Fibroblast of lung (primary cell): ENCODE results near the gene GALP. TPM values are rescaled to one million over a fixed set of nuclear protein-coding genes. Genes with fewer than 3 reads are reported as not detected.
"Not testable (repeated sequence)": the region's sequence is repeated elsewhere in the genome, so short reads cannot be mapped to it uniquely, and the experiment has no call there.

Source experiments
- DNase-seq, 2 donors: peaks; one replicate each; pipeline versions ENCODE4 v3.0.0 to v3.0.0-alpha.2; 2010; ENCODE audit warnings: low read depth in 2 of 2
- H2AFZ ChIP-seq: 2 replicates; pipeline ENCODE4 v1.5.1; 2012; ENCODE audit warnings: low read length, control low read depth, inconsistent platforms
- H3K27ac ChIP-seq: 2 replicates; pipeline ENCODE4 v1.5.1; 2011; ENCODE audit warnings: low read length, control low read depth; ENCODE audit not compliant: insufficient read depth
- H3K27me3 ChIP-seq: 2 replicates; pipeline ENCODE4 v1.5.1; 2011; ENCODE audit warnings: mild to moderate bottlenecking, low read length; ENCODE audit not compliant: control insufficient read depth, insufficient read depth
- H3K36me3 ChIP-seq: 2 replicates; pipeline ENCODE4 v1.5.1; 2011; ENCODE audit warnings: low read length; ENCODE audit not compliant: control insufficient read depth, insufficient read depth
- H3K4me1 ChIP-seq: 2 replicates; pipeline ENCODE4 v1.5.1; 2011; ENCODE audit warnings: low read length; ENCODE audit not compliant: control insufficient read depth, insufficient read depth; ENCODE audit errors: extremely low read depth
- H3K4me2 ChIP-seq: 2 replicates; pipeline ENCODE4 v1.5.1; 2011; ENCODE audit warnings: low read length, control low read depth; ENCODE audit not compliant: insufficient read depth; ENCODE audit errors: extremely low read depth
- H3K4me3 ChIP-seq, 4 experiments: fragments of 200-600 bp in 1 of 4; sonication (generic) in 1 of 4; replicated peaks in 1 of 4; 2 replicates each; pipeline ENCODE4 v1.5.1; 2011 to 2016; ENCODE audit warnings: low read length in 4 of 4, low read depth in 3 of 4, mild to moderate bottlenecking in 3 of 4, control low read depth in 2 of 4, inconsistent platforms in 1 of 4, mixed read lengths in 1 of 4; ENCODE audit not compliant: insufficient read depth in 1 of 4; ENCODE audit errors: control extremely low read depth in 1 of 4
- H3K79me2 ChIP-seq: 2 replicates; pipeline ENCODE4 v1.5.1; 2012; ENCODE audit warnings: mild to moderate bottlenecking, low read length, inconsistent platforms; ENCODE audit not compliant: control insufficient read depth, insufficient read depth
- H3K9ac ChIP-seq: 2 replicates; pipeline ENCODE4 v1.5.1; 2011; ENCODE audit warnings: mild to moderate bottlenecking, low read length, control low read depth; ENCODE audit not compliant: insufficient read depth
- H3K9me3 ChIP-seq: 2 replicates; pipeline ENCODE4 v1.5.1; 2012; ENCODE audit warnings: low read depth, low read length; ENCODE audit not compliant: control insufficient read depth, insufficient read depth
- H4K20me1 ChIP-seq: 2 replicates; pipeline ENCODE4 v1.5.1; 2011; ENCODE audit warnings: low read length; ENCODE audit not compliant: control insufficient read depth, insufficient read depth; ENCODE audit errors: extremely low read depth
- EZH2 ChIP-seq: IDR thresholded peaks from 2 replicates; pipeline ENCODE4 v1.5.1; 2012; ENCODE audit warnings: low read length, control low read depth, mild to moderate bottlenecking; ENCODE audit errors: missing control alignments
- polyA plus RNA-seq, 2 donors: library from polyadenylated mRNA; depleted of rRNA in 1 of 2; stranded (reverse) in 1 of 2; unstranded in 1 of 2; fragments of >200 nt; gene quantifications; 2 replicates each; pipeline ENCODE4 v1.2.1, GENCODE V29; 2011 to 2012; ENCODE audit warnings: missing spikeins in 1 of 2
- total RNA-seq: library from RNA; depleted of rRNA; stranded (reverse); fragments of >200 nt; gene quantifications from 2 replicates; pipeline ENCODE4 v1.2.1, GENCODE V29; 2014
- TF ChIP-seq, protein P1 (sequence below), 2 donors: IDR thresholded peaks in 1 of 2; conservative IDR thresholded peaks in 1 of 2; 1 replicate in 1 of 2; 2 replicates in 1 of 2; pipeline ENCODE4 v1.5.1; 2011 to 2012; ENCODE audit warnings: low read length in 2 of 2, control low read depth in 1 of 2, inconsistent platforms in 1 of 2, low read depth in 1 of 2, mild to moderate bottlenecking in 1 of 2

The GALP gene
- total and polyA plus RNA-seq, 2 donors (not counting 1 experiment from before 2014, with no cell fraction given) = not detected

DNA sequence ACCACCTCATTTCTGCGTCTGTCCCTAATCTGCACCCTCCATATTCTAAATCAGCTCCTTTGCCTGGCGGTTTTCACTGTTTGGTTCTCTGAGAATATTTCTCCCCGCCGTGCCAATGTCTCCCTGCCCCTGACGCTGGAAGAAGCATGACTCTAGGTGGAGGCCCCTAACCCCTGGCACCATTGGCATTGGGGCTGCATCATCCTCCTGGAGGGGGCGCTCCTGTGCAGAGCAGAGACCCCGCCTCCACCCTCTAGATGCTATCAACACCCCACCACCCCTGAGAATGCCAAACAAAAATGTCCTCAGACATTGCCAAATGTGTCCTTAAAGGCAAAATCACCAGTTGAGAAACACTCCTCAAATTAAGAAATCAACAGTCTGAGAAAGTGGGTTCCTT, 15.3 kb downstream of the GALP start:
- Histone ChIP-seq H3K4me3 (no peak overlapping the region), H4K20me1 (no peaks in the 10 kb centered on the region), H2AFZ (no peak overlapping the region), H3K4me2 (no peak overlapping the region), H3K27ac (no peak overlapping the region), H3K4me1 (no peaks in the 10 kb centered on the region), H3K9me3 (no peaks in the 10 kb centered on the region), H3K79me2 (no peaks in the 10 kb centered on the region), H3K9ac (no peak overlapping the region), H3K27me3 (no peaks in the 10 kb centered on the region), H3K36me3 (no peaks in the 10 kb centered on the region)
- TF ChIP-seq, protein P1, sequence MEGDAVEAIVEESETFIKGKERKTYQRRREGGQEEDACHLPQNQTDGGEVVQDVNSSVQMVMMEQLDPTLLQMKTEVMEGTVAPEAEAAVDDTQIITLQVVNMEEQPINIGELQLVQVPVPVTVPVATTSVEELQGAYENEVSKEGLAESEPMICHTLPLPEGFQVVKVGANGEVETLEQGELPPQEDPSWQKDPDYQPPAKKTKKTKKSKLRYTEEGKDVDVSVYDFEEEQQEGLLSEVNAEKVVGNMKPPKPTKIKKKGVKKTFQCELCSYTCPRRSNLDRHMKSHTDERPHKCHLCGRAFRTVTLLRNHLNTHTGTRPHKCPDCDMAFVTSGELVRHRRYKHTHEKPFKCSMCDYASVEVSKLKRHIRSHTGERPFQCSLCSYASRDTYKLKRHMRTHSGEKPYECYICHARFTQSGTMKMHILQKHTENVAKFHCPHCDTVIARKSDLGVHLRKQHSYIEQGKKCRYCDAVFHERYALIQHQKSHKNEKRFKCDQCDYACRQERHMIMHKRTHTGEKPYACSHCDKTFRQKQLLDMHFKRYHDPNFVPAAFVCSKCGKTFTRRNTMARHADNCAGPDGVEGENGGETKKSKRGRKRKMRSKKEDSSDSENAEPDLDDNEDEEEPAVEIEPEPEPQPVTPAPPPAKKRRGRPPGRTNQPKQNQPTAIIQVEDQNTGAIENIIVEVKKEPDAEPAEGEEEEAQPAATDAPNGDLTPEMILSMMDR (conservative IDR thresholded peaks at IDR 0.05 in 1 of 2, IDR thresholded peaks at IDR 0.05 in 1 of 2; ENCODE audit: low read depth in 1 of 2, low read length in 2 of 2) = no peak
- no peak for TF ChIP-seq EZH2
- no peak for DNase-seq

DNA sequence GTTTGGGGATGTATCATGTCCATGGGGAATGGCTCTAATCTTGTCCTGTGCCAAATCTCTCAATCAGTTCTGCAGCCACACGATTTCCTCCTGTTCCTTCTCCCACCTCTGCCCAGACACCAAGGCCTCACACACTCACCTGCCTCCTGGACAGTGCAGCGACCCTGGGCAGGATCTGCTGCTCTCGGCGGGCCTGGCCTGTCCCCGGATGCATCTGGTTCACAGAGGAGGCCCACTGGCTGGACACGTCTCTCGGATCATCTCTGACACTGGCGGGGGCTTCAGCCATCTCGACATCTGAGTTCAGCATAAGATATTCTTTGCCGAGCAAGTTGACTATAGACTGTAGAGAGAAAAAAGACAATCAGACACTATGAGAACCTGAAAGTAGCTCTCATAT, 15.9 kb downstream of the GALP start:
- H3K4me2 ChIP-seq = no peak overlapping the region
- H2AFZ ChIP-seq = no peak overlapping the region
- TF ChIP-seq, protein P1 (conservative IDR thresholded peaks at IDR 0.05 in 1 of 2, IDR thresholded peaks at IDR 0.05 in 1 of 2; ENCODE audit: low read depth in 1 of 2, low read length in 2 of 2) = no peak
- no peak for TF ChIP-seq EZH2
- H3K27ac ChIP-seq = no peak overlapping the region
- H3K9ac ChIP-seq = no peak overlapping the region
- no peaks in the 10 kb centered on the region for H3K9me3 ChIP-seq
- no peak for DNase-seq
- no peaks in the 10 kb centered on the region for H3K4me1 ChIP-seq
- no peak overlapping the region for H3K4me3 ChIP-seq
- H3K36me3 ChIP-seq = no peaks in the 10 kb centered on the region
- no peaks in the 10 kb centered on the region for H4K20me1 ChIP-seq
- H3K27me3 ChIP-seq = no peaks in the 10 kb centered on the region
- H3K79me2 ChIP-seq = no peaks in the 10 kb centered on the region

DNA sequence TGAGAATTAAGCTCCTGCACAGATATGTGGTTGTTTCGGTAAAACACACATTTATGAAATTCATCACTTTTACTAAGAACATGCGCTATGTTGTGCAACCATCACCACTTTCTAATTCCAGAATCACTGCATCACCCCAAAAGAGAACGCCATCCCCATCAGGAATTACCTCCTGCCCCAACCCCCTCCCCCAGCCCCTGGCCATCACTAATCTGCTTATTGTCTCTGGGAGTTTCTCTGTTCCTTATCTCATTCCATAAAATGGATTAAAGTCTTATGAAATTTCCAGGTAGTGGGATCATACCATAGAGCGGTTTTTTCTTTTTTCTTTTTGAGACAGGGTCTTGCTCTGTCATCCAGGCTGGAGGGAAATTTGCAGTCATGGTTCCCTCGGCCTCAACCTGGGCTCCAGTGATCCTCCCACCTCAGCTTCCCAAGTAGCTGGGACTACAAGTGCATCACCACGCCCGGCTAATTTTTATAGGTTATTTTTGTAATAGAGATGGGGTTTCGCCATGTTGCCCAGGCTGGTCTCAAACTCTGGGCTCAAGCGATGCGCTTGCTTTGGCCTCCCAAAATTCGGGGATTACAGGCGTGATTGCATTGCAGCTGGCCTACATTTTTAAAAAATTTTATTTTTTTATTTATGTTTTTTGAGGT, 18.3 kb downstream of the GALP start:
- H3K27me3 ChIP-seq = no peaks in the 10 kb centered on the region
- H4K20me1 ChIP-seq = no peaks in the 10 kb centered on the region
- H2AFZ ChIP-seq = no peak overlapping the region
- no peak overlapping the region for H3K27ac ChIP-seq
- TF ChIP-seq EZH2 = no peak
- TF ChIP-seq, protein P1 (conservative IDR thresholded peaks at IDR 0.05 in 1 of 2, IDR thresholded peaks at IDR 0.05 in 1 of 2; ENCODE audit: low read depth in 1 of 2, low read length in 2 of 2) = no peak
- no peak for DNase-seq
- no peak overlapping the region for H3K9ac ChIP-seq
- no peaks in the 10 kb centered on the region for H3K79me2 ChIP-seq
- H3K36me3 ChIP-seq = no peaks in the 10 kb centered on the region
- no peaks in the 10 kb centered on the region for H3K9me3 ChIP-seq
- H3K4me1 ChIP-seq = no peaks in the 10 kb centered on the region
- no peak overlapping the region for H3K4me2 ChIP-seq
- H3K4me3 ChIP-seq = no peak overlapping the region

DNA sequence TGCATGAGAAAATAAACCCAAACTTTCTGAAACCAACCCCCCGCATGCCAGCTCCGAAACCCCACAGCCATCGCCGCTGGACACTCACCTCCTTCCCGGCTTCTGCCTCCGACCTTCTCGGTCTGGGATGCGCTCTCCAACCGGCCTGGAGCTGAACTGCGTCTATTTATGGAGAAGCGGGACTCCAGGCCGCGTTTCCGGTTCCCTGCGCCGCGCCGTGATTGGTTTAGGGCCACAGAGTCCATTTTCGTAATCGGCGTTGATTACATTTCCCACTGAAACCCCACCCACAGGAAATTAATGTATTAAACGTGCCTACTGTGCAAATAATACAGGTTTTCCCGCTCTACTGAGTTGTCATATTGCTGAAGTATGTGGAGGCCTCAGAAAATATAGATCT, 21.8 kb downstream of the GALP start, which contains the start of gene ZSCAN5B:
Gene ZSCAN5B, minus strand, starts transcription at position 138 of the 400 bp plus-strand sequence. CDS start 4,731 bp downstream, outside the sequence.
- not testable (repeated sequence) for H3K9me3 ChIP-seq, H3K4me3 ChIP-seq, H3K36me3 ChIP-seq, H2AFZ ChIP-seq, H3K27ac ChIP-seq, H3K27me3 ChIP-seq, H3K4me1 ChIP-seq, H3K9ac ChIP-seq, H4K20me1 ChIP-seq, DNase-seq, H3K79me2 ChIP-seq, H3K4me2 ChIP-seq
